ENCODE data around the gene ARHGDIG. TPM values are rescaled to one million over a fixed set of nuclear protein-coding genes. Genes with fewer than 3 reads are reported as not detected.
A peak's percentile ranks its signal among the peaks of the same experiment; 100 is the strongest.

The ARHGDIG gene
- total and polyA plus RNA-seq, 9 of the 15 experiments (the other 6 are each of a cell fraction or from before 2014, with no cell fraction given), result 0.36 to 2.5 (median 0.64) TPM; not detected in 2

GRCh38 chr16:234468-235305, 45.7 kb upstream of the ARHGDIG start, which contains the start of gene FAM234A (continued):
- TF ChIP-seq THAP12 (CRISPR knock-in tag; IDR thresholded peaks at IDR 0.05), result peak; percentile 87
- no peak for TF ChIP-seq DEAF1 (CRISPR knock-in tag; IDR thresholded peaks at IDR 0.05)
- no peak; the same call in 1 of the 2 replicates for TF ChIP-seq AFF4 (CRISPR knock-in tag; IDR thresholded peaks at IDR 0.05)
- no peak for TF ChIP-seq SRSF9 (IDR thresholded peaks at IDR 0.05; ENCODE audit: borderline replicate concordance, low read depth, low read length)
- no peak for TF ChIP-seq IRF2 (CRISPR knock-in tag; IDR thresholded peaks at IDR 0.05)
- TF ChIP-seq ZNF24 (IDR thresholded peaks at IDR 0.05), result no peak
- TF ChIP-seq MEIS2 (IDR thresholded peaks at IDR 0.05; ENCODE audit: partially characterized antibody), result peak; percentile 13
- TF ChIP-seq NFE2L1 (tag; IDR thresholded peaks at IDR 0.05; ENCODE audit: borderline replicate concordance, low read depth), result no peak
- no peak for TF ChIP-seq ZNF695 (CRISPR knock-in tag; IDR thresholded peaks at IDR 0.05)
- TF ChIP-seq, protein P1, sequence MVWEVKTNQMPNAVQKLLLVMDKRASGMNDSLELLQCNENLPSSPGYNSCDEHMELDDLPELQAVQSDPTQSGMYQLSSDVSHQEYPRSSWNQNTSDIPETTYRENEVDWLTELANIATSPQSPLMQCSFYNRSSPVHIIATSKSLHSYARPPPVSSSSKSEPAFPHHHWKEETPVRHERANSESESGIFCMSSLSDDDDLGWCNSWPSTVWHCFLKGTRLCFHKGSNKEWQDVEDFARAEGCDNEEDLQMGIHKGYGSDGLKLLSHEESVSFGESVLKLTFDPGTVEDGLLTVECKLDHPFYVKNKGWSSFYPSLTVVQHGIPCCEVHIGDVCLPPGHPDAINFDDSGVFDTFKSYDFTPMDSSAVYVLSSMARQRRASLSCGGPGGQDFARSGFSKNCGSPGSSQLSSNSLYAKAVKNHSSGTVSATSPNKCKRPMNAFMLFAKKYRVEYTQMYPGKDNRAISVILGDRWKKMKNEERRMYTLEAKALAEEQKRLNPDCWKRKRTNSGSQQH (CRISPR knock-in tag; IDR thresholded peaks at IDR 0.05), result no peak
- TF ChIP-seq, protein P2, sequence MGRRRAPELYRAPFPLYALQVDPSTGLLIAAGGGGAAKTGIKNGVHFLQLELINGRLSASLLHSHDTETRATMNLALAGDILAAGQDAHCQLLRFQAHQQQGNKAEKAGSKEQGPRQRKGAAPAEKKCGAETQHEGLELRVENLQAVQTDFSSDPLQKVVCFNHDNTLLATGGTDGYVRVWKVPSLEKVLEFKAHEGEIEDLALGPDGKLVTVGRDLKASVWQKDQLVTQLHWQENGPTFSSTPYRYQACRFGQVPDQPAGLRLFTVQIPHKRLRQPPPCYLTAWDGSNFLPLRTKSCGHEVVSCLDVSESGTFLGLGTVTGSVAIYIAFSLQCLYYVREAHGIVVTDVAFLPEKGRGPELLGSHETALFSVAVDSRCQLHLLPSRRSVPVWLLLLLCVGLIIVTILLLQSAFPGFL (CRISPR knock-in tag; IDR thresholded peaks at IDR 0.05), result no peak
- TF ChIP-seq CCAR2 (IDR thresholded peaks at IDR 0.05; ENCODE audit: low read depth, low read length), result no peak
- TF ChIP-seq, protein P3, sequence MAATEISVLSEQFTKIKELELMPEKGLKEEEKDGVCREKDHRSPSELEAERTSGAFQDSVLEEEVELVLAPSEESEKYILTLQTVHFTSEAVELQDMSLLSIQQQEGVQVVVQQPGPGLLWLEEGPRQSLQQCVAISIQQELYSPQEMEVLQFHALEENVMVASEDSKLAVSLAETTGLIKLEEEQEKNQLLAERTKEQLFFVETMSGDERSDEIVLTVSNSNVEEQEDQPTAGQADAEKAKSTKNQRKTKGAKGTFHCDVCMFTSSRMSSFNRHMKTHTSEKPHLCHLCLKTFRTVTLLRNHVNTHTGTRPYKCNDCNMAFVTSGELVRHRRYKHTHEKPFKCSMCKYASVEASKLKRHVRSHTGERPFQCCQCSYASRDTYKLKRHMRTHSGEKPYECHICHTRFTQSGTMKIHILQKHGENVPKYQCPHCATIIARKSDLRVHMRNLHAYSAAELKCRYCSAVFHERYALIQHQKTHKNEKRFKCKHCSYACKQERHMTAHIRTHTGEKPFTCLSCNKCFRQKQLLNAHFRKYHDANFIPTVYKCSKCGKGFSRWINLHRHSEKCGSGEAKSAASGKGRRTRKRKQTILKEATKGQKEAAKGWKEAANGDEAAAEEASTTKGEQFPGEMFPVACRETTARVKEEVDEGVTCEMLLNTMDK (IDR thresholded peaks at IDR 0.05; ENCODE audit: borderline replicate concordance, insufficient read depth, low read depth, low read length, poor library complexity, severe bottlenecking), result no peak
